Gastroesophageal sphincter (tissue), 4 donors: ENCODE data around the gene HSD3B1. TPM values are rescaled to one million over a fixed set of nuclear protein-coding genes. Genes with fewer than 3 reads are reported as not detected.

Experiments
- ATAC-seq: fragments of 150-250 bp; one replicate; pipeline ENCODE4 v1.9.1; 2016; ENCODE audit warnings: mild to moderate bottlenecking, moderate library complexity
- H3K27ac ChIP-seq, 4 donors: fragments of 200-600 bp; sonication (generic) in 3 of 4; 1 replicate in 3 of 4; 2 replicates in 1 of 4; pipeline ENCODE4 v1.5.1; 2016 to 2019
- H3K27me3 ChIP-seq: fragments of 200-600 bp; sonication (generic); one replicate; pipeline ENCODE4 v1.5.1; 2019
- H3K36me3 ChIP-seq, 2 donors: fragments of 200-600 bp; sonication (generic); one replicate each; pipeline ENCODE4 v1.5.1; 2019; ENCODE audit warnings: control low read depth in 1 of 2
- H3K4me1 ChIP-seq, 3 donors: fragments of 200-600 bp; sonication (generic); 1 replicate in 2 of 3; 2 replicates in 1 of 3; pipeline ENCODE4 v1.5.1; 2016 to 2019; ENCODE audit warnings: control low read depth in 2 of 3
- H3K4me3 ChIP-seq, 2 donors: fragments of 200-600 bp; sonication (generic); one replicate each; pipeline ENCODE4 v1.5.1; 2019; ENCODE audit warnings: mild to moderate bottlenecking in 1 of 2, moderate library complexity in 1 of 2
- H3K9me3 ChIP-seq, 3 donors: fragments of 200-600 bp; sonication (generic); one replicate each; pipeline ENCODE4 v1.5.1; 2017 to 2019; ENCODE audit warnings: control low read depth in 2 of 3
- EP300 ChIP-seq: sonication (generic); formaldehyde crosslinking; IDR thresholded peaks from one replicate; pipeline ENCODE4 v1.6.1; 2017; ENCODE audit warnings: antibody characterized with exemption, mild to moderate bottlenecking
- POLR2A ChIP-seq, 2 donors: fragments of 450-650 bp; IDR thresholded peaks; one replicate each; pipeline ENCODE4 v1.6.1; 2017; ENCODE audit warnings: antibody characterized with exemption in 2 of 2, mild to moderate bottlenecking in 2 of 2, moderate library complexity in 1 of 2
- POLR2AphosphoS5 ChIP-seq: sonication (generic); formaldehyde crosslinking; IDR thresholded peaks from one replicate; pipeline ENCODE4 v1.6.1; 2017; ENCODE audit warnings: antibody characterized with exemption
- WGBS, 2 donors: methylation state at CpG; one replicate each; pipeline ENCODE4 v1.1.5; 2018; ENCODE audit warnings: low coverage in 1 of 2; 5-methylcytosine and 5-hydroxymethylcytosine counted together
- total RNA-seq, 4 donors: library from RNA; depleted of rRNA; stranded (reverse); fragments of >200 nt; gene quantifications; one replicate each; pipeline ENCODE4 v1.1.0, GENCODE V29; 2016
- TF ChIP-seq, protein P1 (sequence below), 4 experiments: fragments of 200-600 bp in 2 of 4; fragments of 450-650 bp in 2 of 4; sonication (generic) in 1 of 4; IDR thresholded peaks; one replicate each; pipeline ENCODE4 v1.5.1; 2017 to 2019; ENCODE audit warnings: antibody characterized with exemption in 4 of 4, mild to moderate bottlenecking in 2 of 4, moderate library complexity in 2 of 4

HSD3B1 gene
- not detected for total RNA-seq

DNA sequence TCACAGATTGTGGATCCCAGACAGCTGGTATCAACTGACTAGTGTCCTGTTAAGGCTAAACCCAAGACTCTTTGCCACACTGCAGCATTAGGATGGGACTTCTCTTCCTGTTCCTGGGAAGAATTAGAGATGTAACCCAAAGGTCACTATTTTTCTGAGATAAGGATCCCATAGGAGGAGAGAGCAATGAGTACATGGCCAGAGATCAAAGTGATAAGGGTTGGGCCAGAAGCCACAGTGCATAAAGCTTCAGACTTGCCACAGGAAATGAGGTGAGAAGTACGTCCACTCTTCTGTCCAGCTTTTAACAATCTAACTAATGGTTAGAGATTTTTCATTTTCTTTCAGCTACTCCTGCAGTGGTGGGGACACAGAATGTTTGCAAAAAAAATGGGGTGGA is at the start of gene HSD3B1:
HSD3B1 (plus strand) TSS at position 270 of the 400 bp plus-strand sequence. CDS start 267 bp downstream, outside the sequence.
- ATAC-seq, result no peak
- no peaks in the 10 kb centered on the region for H3K36me3 ChIP-seq
- WGBS, 2 donors, result 29 to 50% methylated on average over 1 of the region's 1 CpG
- H3K4me3 ChIP-seq, result no peak within 1 kb of the TSS
- no peaks in the 10 kb centered on the region for H3K27me3 ChIP-seq
- H3K4me1 ChIP-seq, result no peaks in the 10 kb centered on the region
- TF ChIP-seq, protein P1, sequence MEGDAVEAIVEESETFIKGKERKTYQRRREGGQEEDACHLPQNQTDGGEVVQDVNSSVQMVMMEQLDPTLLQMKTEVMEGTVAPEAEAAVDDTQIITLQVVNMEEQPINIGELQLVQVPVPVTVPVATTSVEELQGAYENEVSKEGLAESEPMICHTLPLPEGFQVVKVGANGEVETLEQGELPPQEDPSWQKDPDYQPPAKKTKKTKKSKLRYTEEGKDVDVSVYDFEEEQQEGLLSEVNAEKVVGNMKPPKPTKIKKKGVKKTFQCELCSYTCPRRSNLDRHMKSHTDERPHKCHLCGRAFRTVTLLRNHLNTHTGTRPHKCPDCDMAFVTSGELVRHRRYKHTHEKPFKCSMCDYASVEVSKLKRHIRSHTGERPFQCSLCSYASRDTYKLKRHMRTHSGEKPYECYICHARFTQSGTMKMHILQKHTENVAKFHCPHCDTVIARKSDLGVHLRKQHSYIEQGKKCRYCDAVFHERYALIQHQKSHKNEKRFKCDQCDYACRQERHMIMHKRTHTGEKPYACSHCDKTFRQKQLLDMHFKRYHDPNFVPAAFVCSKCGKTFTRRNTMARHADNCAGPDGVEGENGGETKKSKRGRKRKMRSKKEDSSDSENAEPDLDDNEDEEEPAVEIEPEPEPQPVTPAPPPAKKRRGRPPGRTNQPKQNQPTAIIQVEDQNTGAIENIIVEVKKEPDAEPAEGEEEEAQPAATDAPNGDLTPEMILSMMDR (IDR thresholded peaks at IDR 0.05), result no peak
- TF ChIP-seq POLR2AphosphoS5 (no peak), EP300 (no peak), POLR2A (IDR thresholded peaks at IDR 0.05) (no peak)
- no peak within 1 kb of the TSS for H3K27ac ChIP-seq
- H3K9me3 ChIP-seq, result no peaks in the 10 kb centered on the region

DNA sequence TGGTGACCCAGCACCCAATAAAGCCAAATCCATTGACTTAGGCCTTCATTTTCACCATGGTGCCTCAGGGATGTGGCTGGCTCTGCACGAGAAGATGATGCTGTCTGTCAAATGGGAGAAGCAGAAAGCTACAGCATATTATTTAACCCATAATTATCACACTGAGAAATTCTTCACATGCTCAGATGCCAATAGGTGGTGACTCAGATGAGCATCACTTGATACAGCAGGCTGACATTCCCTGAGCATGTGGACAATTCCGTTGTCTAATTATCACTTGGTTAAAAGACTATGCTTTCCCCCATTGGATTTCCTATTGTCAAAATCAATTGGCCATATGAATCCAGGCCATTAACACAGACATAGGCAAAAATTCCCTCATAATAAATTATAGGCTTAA is 44.0 kb upstream of the HSD3B1 start:
- Histone ChIP-seq H3K4me1 (no peaks in the 10 kb centered on the region), H3K9me3 (no peaks in the 10 kb centered on the region), H3K27me3 (no peaks in the 10 kb centered on the region), H3K4me3 (no peak overlapping the region), H3K27ac (no peak overlapping the region), H3K36me3 (no peaks in the 10 kb centered on the region)
- ATAC-seq, result no peak
- 80 to 90% methylated on average over 2 of the region's 2 CpGs for WGBS, 2 donors
- TF ChIP-seq POLR2A (IDR thresholded peaks at IDR 0.05), result no peak
- TF ChIP-seq POLR2AphosphoS5, result no peak
- TF ChIP-seq EP300, result no peak
- TF ChIP-seq, protein P1 (IDR thresholded peaks at IDR 0.05), result no peak

DNA sequence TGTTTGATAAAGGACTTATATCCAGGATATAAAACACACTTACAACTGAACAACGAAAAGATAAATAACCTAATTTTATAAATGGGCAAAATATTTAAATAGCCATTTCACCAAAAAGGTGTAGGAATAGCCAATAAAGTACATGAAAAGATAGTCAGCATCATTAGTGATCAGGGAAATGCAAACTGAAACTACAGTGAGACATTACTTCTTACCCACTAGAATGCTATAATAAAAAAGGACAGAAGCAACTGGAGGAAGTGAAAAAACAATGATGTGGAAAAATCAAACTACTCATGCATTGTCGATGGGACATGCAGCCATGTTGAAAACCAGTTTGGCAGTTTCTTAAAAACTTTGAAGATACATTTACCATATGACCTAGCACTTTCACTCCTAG is 43.4 kb upstream of the HSD3B1 start:
- TF ChIP-seq, protein P1 (IDR thresholded peaks at IDR 0.05), result no peak
- TF ChIP-seq POLR2A (IDR thresholded peaks at IDR 0.05), result no peak
- TF ChIP-seq POLR2AphosphoS5, result no peak
- TF ChIP-seq EP300, result no peak
- Histone ChIP-seq H3K27ac (no peak overlapping the region), H3K27me3 (no peaks in the 10 kb centered on the region), H3K36me3 (no peaks in the 10 kb centered on the region), H3K4me3 (no peak overlapping the region), H3K4me1 (no peaks in the 10 kb centered on the region), H3K9me3 (no peaks in the 10 kb centered on the region)
- no peak for ATAC-seq
- 77 to 81% methylated on average over 1 to 2 of the region's 2 CpGs for WGBS, 2 donors

DNA sequence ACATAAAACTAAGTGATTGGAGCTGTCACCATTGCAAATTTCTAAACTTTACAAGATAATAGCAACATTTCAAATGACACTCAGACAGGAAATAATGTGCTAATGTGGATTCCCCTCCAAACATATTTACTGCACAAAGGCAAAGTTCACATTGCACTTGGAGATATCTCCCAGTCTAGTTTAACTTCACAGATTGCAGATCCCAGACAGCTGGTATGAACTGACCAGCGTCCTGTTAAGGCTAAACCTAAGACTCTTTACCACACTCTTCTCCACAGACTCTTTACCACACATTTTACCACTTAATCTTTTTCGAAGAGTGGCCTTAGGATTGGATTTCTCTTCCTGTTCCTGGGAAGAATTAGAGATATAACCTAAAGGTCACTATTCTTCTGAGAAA is 40.6 kb upstream of the HSD3B1 start:
- no peaks in the 10 kb centered on the region for H3K27me3 ChIP-seq
- H3K9me3 ChIP-seq, result no peaks in the 10 kb centered on the region
- WGBS, 2 donors, result 59 to 67% methylated on average over 2 of the region's 2 CpGs
- no peak overlapping the region for H3K4me3 ChIP-seq
- no peaks in the 10 kb centered on the region for H3K36me3 ChIP-seq
- no peak for ATAC-seq
- H3K27ac ChIP-seq, result no peak overlapping the region
- no peaks in the 10 kb centered on the region for H3K4me1 ChIP-seq
- TF ChIP-seq, protein P1 (IDR thresholded peaks at IDR 0.05), result no peak
- TF ChIP-seq POLR2AphosphoS5 (no peak), POLR2A (IDR thresholded peaks at IDR 0.05) (no peak), EP300 (no peak)

DNA sequence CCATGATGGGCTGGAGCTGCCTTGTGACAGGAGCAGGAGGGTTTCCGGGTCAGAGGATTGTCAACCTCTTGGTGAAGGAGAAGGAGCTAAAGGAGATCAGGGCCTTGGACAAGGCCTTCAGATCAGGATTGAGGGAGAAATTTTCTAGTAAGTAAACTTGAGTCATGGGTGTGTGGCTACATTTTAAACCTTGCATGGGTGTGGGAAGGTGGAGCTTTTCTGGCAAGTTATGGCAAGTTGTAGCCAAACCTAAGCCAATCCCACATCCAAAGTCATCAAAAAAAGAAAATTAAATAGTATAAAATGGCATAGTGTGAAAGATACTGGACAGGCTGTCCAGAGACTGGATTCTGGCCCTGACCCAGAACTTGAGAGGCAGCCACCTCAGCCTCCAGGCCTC is 39.8 kb upstream of the HSD3B1 start:
- no peak for TF ChIP-seq POLR2A (IDR thresholded peaks at IDR 0.05)
- TF ChIP-seq, protein P1 (IDR thresholded peaks at IDR 0.05), result no peak
- no peak for TF ChIP-seq POLR2AphosphoS5
- no peak for TF ChIP-seq EP300
- WGBS, 2 donors, result 80 to 83% methylated on average over 1 of the region's 1 CpG
- H3K36me3 ChIP-seq, result no peaks in the 10 kb centered on the region
- no peaks in the 10 kb centered on the region for H3K27me3 ChIP-seq
- H3K27ac ChIP-seq, result no peak overlapping the region
- H3K4me3 ChIP-seq, result no peak overlapping the region
- ATAC-seq, result no peak
- H3K9me3 ChIP-seq, result no peaks in the 10 kb centered on the region
- H3K4me1 ChIP-seq, result no peaks in the 10 kb centered on the region
